DMS79 treated with DMSO at 0.1 percent for 48 hours (cell line): ENCODE results near the gene RAP2A.

Source experiments
- DNase-seq: peaks from one replicate; lab custom pipeline; 2025; lab: John Stamatoyannopoulos, UW

The RAP2A gene

GRCh38 chr13:97422118-97423054 is 11.6 kb upstream of the RAP2A start:
- no peak for DNase-seq

GRCh38 chr13:97423300-97424045 is 10.5 kb upstream of the RAP2A start:
- DNase-seq: no peak

GRCh38 chr13:97425590-97425989 is 8.4 kb upstream of the RAP2A start:
- no peak for DNase-seq

GRCh38 chr13:97426695-97427094 is 7.3 kb upstream of the RAP2A start:
- no peak for DNase-seq

GRCh38 chr13:97429681-97430081 is 4.3 kb upstream of the RAP2A start:
- DNase-seq: no peak

- no peak for DNase-seq
Measured at GRCh38 chr13:97430296-97430695, 3.7 kb upstream of the RAP2A start.

GRCh38 chr13:97431171-97431764 is 2.7 kb upstream of the RAP2A start:
- DNase-seq: no peak

GRCh38 chr13:97432232-97432916 is 1.6 kb upstream of the RAP2A start:
- DNase-seq: peak; percentile 72

GRCh38 chr13:97432917-97433726 is 847 bp upstream of the RAP2A start:
- peak; percentile 100 for DNase-seq

GRCh38 chr13:97434397-97435201 is 630 bp downstream of the RAP2A start:
- DNase-seq: peak; percentile 72

GRCh38 chr13:97435323-97435722 is 1.4 kb downstream of the RAP2A start:
- DNase-seq: no peak

GRCh38 chr13:97435794-97436193 is 1.8 kb downstream of the RAP2A start:
- peak; percentile 19 for DNase-seq

GRCh38 chr13:97436845-97437244 is 2.9 kb downstream of the RAP2A start:
- no peak for DNase-seq

GRCh38 chr13:97437729-97438128 is 3.8 kb downstream of the RAP2A start:
- no peak for DNase-seq

GRCh38 chr13:97438856-97439595 is 5.1 kb downstream of the RAP2A start:
- no peak for DNase-seq

- DNase-seq: no peak
Measured at GRCh38 chr13:97440598-97441170, 6.7 kb downstream of the RAP2A start.

GRCh38 chr13:97441368-97441767 is 7.4 kb downstream of the RAP2A start:
- no peak for DNase-seq

- no peak for DNase-seq
Measured at GRCh38 chr13:97445522-97446187, 11.7 kb downstream of the RAP2A start.

- no peak for DNase-seq
Measured at GRCh38 chr13:97446448-97446847, 12.5 kb downstream of the RAP2A start.
